Activated B cell treated with CpG ODN at 0.5 μM for 24 hours (primary cell): Measurements from ENCODE around the gene CELSR1. TPM values are rescaled to one million over a fixed set of nuclear protein-coding genes. Genes with fewer than 3 reads are reported as not detected.
A peak's percentile ranks its signal among the peaks of the same experiment; 100 is the strongest.

Source experiments
- ATAC-seq: fragments of 200-7000 bp; cut with Tn5 transposase; one replicate; pipeline ENCODE4 v1.10.0; 2021; ENCODE audit warnings: low read depth, mild to moderate bottlenecking, moderate library complexity
- CTCF ChIA-PET: fragments of 350-600 bp; sonication (Branson Sonifier 250); formaldehyde crosslinking; loops from one replicate; lab custom pipeline; 2021; ENCODE audit warnings: antibody characterized with exemption; lab: Charles Lee
- POLR2A ChIA-PET: fragments of 350-600 bp; sonication (Branson Sonifier 250); formaldehyde crosslinking; loops from one replicate; lab custom pipeline; 2021; ENCODE audit warnings: antibody characterized with exemption; lab: Charles Lee
- DNase-seq: peaks from one replicate; pipeline ENCODE4 v3.0.0; 2022
- H3K27ac Mint-ChIP-seq: one replicate; pipeline ENCODE4 v1.8.0; 2020; ENCODE audit warnings: mixed read lengths
- H3K27me3 Mint-ChIP-seq: one replicate; pipeline ENCODE4 v1.8.0; 2021; ENCODE audit warnings: mixed read lengths
- H3K36me3 Mint-ChIP-seq: one replicate; pipeline ENCODE4 v1.8.0; 2021; ENCODE audit warnings: low read depth, mixed read lengths
- H3K4me1 Mint-ChIP-seq: one replicate; pipeline ENCODE4 v1.8.0; 2021; ENCODE audit warnings: mixed read lengths
- H3K4me3 Mint-ChIP-seq: one replicate; pipeline ENCODE4 v1.8.0; 2020; ENCODE audit warnings: mild to moderate bottlenecking, mixed read lengths
- H3K9me3 Mint-ChIP-seq: one replicate; pipeline ENCODE4 v1.8.0; 2020; ENCODE audit warnings: mixed read lengths
- CTCF ChIP-seq: fragments of 200-600 bp; IDR thresholded peaks from one replicate; pipeline ENCODE4 v1.8.0; 2022; ENCODE audit warnings: antibody characterized with exemption, mild to moderate bottlenecking
- intact Hi-C: fragments of 100-400 bp; cut with micrococcal nuclease; formaldehyde crosslinking; loops from one replicate; pipeline ENCODE4 v1.15.1; 2024
- total RNA-seq: library from RNA; stranded (reverse); gene quantifications from 2 replicates; pipeline ENCODE4 v1.2.3, GENCODE V29; 2022

CELSR1 gene
- total RNA-seq, 1 donor from 2014 or later: 12.3 TPM

GRCh38 chr22:46574993-46575910, 37.8 kb upstream of the CELSR1 start:
- H3K27me3 Mint-ChIP-seq: no peaks in the 10 kb centered on the region
- DNase-seq: no peak
- intact Hi-C loops: loop anchor here (5.0 kb wide), 1 partner anchor 37 kb away; no protein-coding TSS in a partner anchor
- peak overlapping the region; percentile 83 for H3K4me3 Mint-ChIP-seq
- CTCF ChIA-PET: interaction anchor here (0.7 kb wide), 1 partner anchor 11 kb away, joined by 4 read pairs; no protein-coding TSS in a partner anchor
- no peak for ATAC-seq
- TF ChIP-seq CTCF: no peak
- POLR2A ChIA-PET: interaction anchor here (1.6 to 5.3 kb wide), 2 partner anchors 13 to 25 kb away, joined by 3 to 44 read pairs; no protein-coding TSS in a partner anchor
- peaks cover 42% of the 10 kb centered on the region for H3K4me1 Mint-ChIP-seq
- peaks cover 1% of the 10 kb centered on the region for H3K36me3 Mint-ChIP-seq
- peaks cover 7% of the 10 kb centered on the region for H3K9me3 Mint-ChIP-seq
- peak overlapping the region; percentile 62 for H3K27ac Mint-ChIP-seq

GRCh38 chr22:46574438-46574992, 37.1 kb upstream of the CELSR1 start:
- H3K4me3 Mint-ChIP-seq: no peak overlapping the region
- CTCF ChIA-PET: no interaction called here
- ATAC-seq (no peak), DNase-seq (no peak)
- H3K9me3 Mint-ChIP-seq: peaks cover 7% of the 10 kb centered on the region
- peaks cover 1% of the 10 kb centered on the region for H3K36me3 Mint-ChIP-seq
- H3K4me1 Mint-ChIP-seq: peaks cover 34% of the 10 kb centered on the region
- no peaks in the 10 kb centered on the region for H3K27me3 Mint-ChIP-seq
- intact Hi-C loops: no loop called here
- POLR2A ChIA-PET: interaction anchor here (5.3 kb wide), 1 partner anchor 14 kb away, joined by 44 read pairs; no protein-coding TSS in a partner anchor
- TF ChIP-seq CTCF: no peak
- no peak overlapping the region for H3K27ac Mint-ChIP-seq

- Mint-ChIP-seq H3K9me3 (peaks cover 7% of the 10 kb centered on the region), H3K27ac (no peak overlapping the region), H3K4me1 (peaks cover 28% of the 10 kb centered on the region), H3K27me3 (no peaks in the 10 kb centered on the region), H3K4me3 (no peak overlapping the region), H3K36me3 (peaks cover 1% of the 10 kb centered on the region)
- ATAC-seq: no peak
- no peak for DNase-seq
- intact Hi-C loops: no loop called here
- ChIA-PET POLR2A (no interaction called here), CTCF (no interaction called here)
- no peak for TF ChIP-seq CTCF
Measured at GRCh38 chr22:46573781-46574437, 36.5 kb upstream of the CELSR1 start.

- Mint-ChIP-seq H3K4me1 (peaks cover 20% of the 10 kb centered on the region), H3K9me3 (peaks cover 7% of the 10 kb centered on the region), H3K36me3 (peaks cover 1% of the 10 kb centered on the region), H3K4me3 (no peak overlapping the region), H3K27ac (no peak overlapping the region), H3K27me3 (no peaks in the 10 kb centered on the region)
- TF ChIP-seq CTCF: no peak
- intact Hi-C loops: no loop called here
- DNase-seq: no peak
- CTCF ChIA-PET: interaction anchor here (1.4 kb wide), 1 partner anchor 10 kb away, joined by 3 read pairs; no protein-coding TSS in a partner anchor
- ATAC-seq: no peak
- POLR2A ChIA-PET: no interaction called here
Measured at GRCh38 chr22:46572911-46573780, 35.7 kb upstream of the CELSR1 start.
